ENCODE measurements around the gene KCTD5.
"Not testable (repeated sequence)": the region's sequence is repeated elsewhere in the genome, so short reads cannot be mapped to it uniquely, and the experiment has no call there.

GRCh38 chr16:2676937-2677336 is 5.4 kb upstream of the KCTD5 start:
- TF ChIP-seq POLR2A (IDR thresholded peaks at IDR 0.05; ENCODE audit: low read depth, low read length); TAF1 (IDR thresholded peaks at IDR 0.05; ENCODE audit: borderline replicate concordance, low read depth, low read length): not testable (repeated sequence)

All from GM12892 (cell line).